Cardiac muscle cell (in vitro differentiated cells and primary cell): Measurements from ENCODE around the gene CCDC197. TPM values are rescaled to one million over a fixed set of nuclear protein-coding genes. Genes with fewer than 3 reads are reported as not detected.

Experiments
- DNase-seq, 2 donors: peaks; one replicate each; pipeline versions ENCODE4 v3.0.0 to v3.0.0-alpha.2; 2010 to 2017; ENCODE audit warnings: low read depth in 1 of 2, low spot score in 1 of 2
- H3K27ac ChIP-seq: fragments of 200-600 bp; sonication (generic); 2 replicates; pipeline ENCODE4 v1.5.1; 2016
- H3K27me3 ChIP-seq: fragments of 200-600 bp; sonication (generic); 2 replicates; pipeline ENCODE4 v1.6.0; 2016; ENCODE audit warnings: control low read depth
- H3K36me3 ChIP-seq: fragments of 200-600 bp; sonication (generic); 2 replicates; pipeline ENCODE4 v1.5.1; 2016; ENCODE audit warnings: control low read depth
- H3K4me1 ChIP-seq: fragments of 200-600 bp; sonication (generic); 2 replicates; pipeline ENCODE4 v1.8.1; 2017; ENCODE audit warnings: low read depth, mild to moderate bottlenecking, mixed run types
- H3K4me3 ChIP-seq: fragments of 200-600 bp; sonication (generic); 2 replicates; pipeline ENCODE4 v1.5.1; 2016; ENCODE audit warnings: mild to moderate bottlenecking
- H3K9me3 ChIP-seq: fragments of 200-600 bp; sonication (generic); 2 replicates; pipeline ENCODE4 v1.5.1; 2017; ENCODE audit warnings: low read depth, mild to moderate bottlenecking, control low read depth
- polyA plus RNA-seq: library from polyadenylated mRNA; unstranded; fragments of >200 nt; fragmentation: Nextera tagmentation; extraction: Ambion mirVana; gene quantifications from 2 replicates; pipeline ENCODE4 v1.2.1, GENCODE V29; 2016
- total RNA-seq: library from RNA; depleted of rRNA; stranded (reverse); fragments of >200 nt; gene quantifications from 2 replicates; pipeline ENCODE4 v1.2.3, GENCODE V29; 2016
- TF ChIP-seq, protein P1 (sequence below): IDR thresholded peaks from 2 replicates; pipeline ENCODE4 v1.5.1; 2012; ENCODE audit warnings: low read depth, mild to moderate bottlenecking, low read length

Gene CCDC197
- total and polyA plus RNA-seq, 2 experiments from 2014 or later, result not detected

DNA sequence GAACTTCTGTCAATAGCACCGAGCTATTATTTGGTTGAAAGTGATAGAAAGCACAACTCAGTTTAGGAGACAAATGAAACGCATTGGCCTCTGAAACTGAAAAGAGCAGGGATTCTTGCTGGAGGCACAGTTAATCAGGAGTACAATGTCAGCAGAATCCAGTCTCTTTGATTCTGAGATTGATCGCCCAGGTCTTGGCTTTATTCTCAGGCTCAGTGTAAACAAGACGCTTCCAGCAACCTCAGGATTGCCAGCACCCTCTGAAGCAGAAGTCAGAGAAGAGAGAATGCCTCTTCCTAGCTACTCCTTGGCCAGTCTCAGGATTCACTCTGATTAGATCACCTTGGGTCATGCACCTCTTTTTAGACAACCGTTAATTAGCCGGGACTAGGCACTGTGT lies 17.3 kb downstream of the CCDC197 start:
- Histone ChIP-seq H3K9me3 (no peaks in the 10 kb centered on the region), H3K4me3 (no peak overlapping the region), H3K27ac (no peak overlapping the region), H3K4me1 (peaks cover 10% of the 10 kb centered on the region), H3K36me3 (no peaks in the 10 kb centered on the region), H3K27me3 (no peaks in the 10 kb centered on the region)
- TF ChIP-seq, protein P1, sequence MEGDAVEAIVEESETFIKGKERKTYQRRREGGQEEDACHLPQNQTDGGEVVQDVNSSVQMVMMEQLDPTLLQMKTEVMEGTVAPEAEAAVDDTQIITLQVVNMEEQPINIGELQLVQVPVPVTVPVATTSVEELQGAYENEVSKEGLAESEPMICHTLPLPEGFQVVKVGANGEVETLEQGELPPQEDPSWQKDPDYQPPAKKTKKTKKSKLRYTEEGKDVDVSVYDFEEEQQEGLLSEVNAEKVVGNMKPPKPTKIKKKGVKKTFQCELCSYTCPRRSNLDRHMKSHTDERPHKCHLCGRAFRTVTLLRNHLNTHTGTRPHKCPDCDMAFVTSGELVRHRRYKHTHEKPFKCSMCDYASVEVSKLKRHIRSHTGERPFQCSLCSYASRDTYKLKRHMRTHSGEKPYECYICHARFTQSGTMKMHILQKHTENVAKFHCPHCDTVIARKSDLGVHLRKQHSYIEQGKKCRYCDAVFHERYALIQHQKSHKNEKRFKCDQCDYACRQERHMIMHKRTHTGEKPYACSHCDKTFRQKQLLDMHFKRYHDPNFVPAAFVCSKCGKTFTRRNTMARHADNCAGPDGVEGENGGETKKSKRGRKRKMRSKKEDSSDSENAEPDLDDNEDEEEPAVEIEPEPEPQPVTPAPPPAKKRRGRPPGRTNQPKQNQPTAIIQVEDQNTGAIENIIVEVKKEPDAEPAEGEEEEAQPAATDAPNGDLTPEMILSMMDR, result no peak
- no peak for DNase-seq

DNA sequence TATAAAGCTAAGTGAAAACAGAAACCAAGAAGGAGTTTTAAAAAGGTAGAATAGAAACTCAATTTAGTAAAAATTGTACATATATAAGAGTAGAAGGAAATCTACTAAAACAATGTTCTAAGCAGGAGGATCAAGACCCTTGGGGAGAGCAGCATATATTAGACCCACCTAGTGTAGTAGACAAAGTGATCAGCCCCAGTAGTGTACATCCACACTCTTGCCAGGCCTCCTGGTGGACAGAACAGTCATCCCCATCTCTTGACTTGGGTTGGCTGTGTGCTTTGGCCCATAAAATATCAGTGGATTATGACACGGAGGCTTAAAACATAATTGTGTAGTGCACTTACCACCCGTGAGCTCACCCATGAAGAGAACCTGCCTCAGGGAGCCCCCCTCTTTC lies 18.1 kb downstream of the CCDC197 start:
- TF ChIP-seq, protein P1, result no peak
- Histone ChIP-seq H3K9me3 (no peaks in the 10 kb centered on the region), H3K36me3 (no peaks in the 10 kb centered on the region), H3K4me3 (no peak overlapping the region), H3K27ac (no peak overlapping the region), H3K27me3 (no peaks in the 10 kb centered on the region), H3K4me1 (peaks cover 7% of the 10 kb centered on the region)
- DNase-seq, result no peak

DNA sequence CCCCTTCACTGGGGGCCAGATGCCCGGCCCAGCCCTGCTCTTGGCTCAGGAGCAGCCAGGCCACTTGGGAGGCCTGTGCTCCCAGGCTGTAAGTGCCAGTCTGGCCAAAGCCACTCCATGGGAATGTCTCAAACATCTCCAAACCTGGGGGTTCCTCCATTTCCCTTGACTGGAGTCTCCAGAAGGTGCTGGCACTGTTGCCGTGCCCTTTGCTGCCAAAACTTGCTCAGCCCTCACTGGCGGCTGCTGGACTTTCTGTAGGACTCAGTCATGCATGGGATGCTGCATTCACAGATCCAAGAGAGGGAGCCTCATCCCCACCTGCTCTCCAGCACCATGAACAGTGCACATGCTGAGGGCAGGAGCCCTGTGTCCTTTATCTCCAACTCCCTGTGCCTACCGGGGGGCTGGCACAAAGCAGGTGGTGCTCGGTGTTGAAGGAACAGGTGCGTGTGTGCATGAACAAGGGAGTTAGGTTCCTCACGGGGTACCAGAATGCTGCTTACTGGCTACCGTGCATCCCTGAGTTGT lies 19.4 kb downstream of the CCDC197 start:
- peaks cover 7% of the 10 kb centered on the region for H3K4me1 ChIP-seq
- H3K9me3 ChIP-seq, result no peaks in the 10 kb centered on the region
- no peak for DNase-seq
- H3K4me3 ChIP-seq, result no peak overlapping the region
- H3K27ac ChIP-seq, result no peak overlapping the region
- TF ChIP-seq, protein P1, result no peak
- H3K27me3 ChIP-seq, result no peaks in the 10 kb centered on the region
- H3K36me3 ChIP-seq, result no peaks in the 10 kb centered on the region

DNA sequence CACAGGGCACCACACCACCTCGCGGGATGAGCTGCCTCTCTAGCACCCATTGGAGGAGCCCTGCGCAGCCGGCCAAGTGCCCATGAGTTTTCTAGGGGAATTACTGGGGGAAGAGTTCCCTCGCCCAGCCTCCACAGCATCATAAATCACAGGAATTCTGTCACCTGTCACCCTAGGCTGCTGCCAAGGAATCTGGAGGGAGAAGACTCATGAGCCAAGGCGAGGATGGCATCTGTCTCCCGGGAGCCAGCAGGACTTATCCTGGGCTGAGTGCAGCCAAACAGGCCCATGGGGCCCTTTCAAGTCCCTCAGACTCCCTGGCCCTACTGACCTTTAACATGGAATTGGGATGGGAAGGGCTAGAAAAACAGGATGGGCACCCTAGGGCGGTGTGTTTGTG lies 21.2 kb downstream of the CCDC197 start:
- DNase-seq, result no peak
- TF ChIP-seq, protein P1, result no peak
- Histone ChIP-seq H3K4me1 (peaks cover 16% of the 10 kb centered on the region), H3K27ac (no peak overlapping the region), H3K27me3 (no peaks in the 10 kb centered on the region), H3K36me3 (no peaks in the 10 kb centered on the region), H3K9me3 (no peaks in the 10 kb centered on the region), H3K4me3 (no peak overlapping the region)

GRCh38 chr14:94019329-94019728 lies 22.2 kb downstream of the CCDC197 start:
- Histone ChIP-seq H3K36me3 (no peaks in the 10 kb centered on the region), H3K4me3 (no peak overlapping the region), H3K4me1 (peaks cover 16% of the 10 kb centered on the region), H3K9me3 (no peaks in the 10 kb centered on the region), H3K27ac (no peak overlapping the region), H3K27me3 (no peaks in the 10 kb centered on the region)
- TF ChIP-seq, protein P1, result no peak
- DNase-seq, result no peak

- Histone ChIP-seq H3K4me1 (peaks cover 16% of the 10 kb centered on the region), H3K4me3 (no peak overlapping the region)
- TF ChIP-seq, protein P1, result no peak
Measured at GRCh38 chr14:94020267-94020666, 23.2 kb downstream of the CCDC197 start.

More at GRCh38 chr14:94020267-94020666, 23.2 kb downstream of the CCDC197 start:
- no peaks in the 10 kb centered on the region for H3K36me3 ChIP-seq
- no peak overlapping the region for H3K27ac ChIP-seq
- no peaks in the 10 kb centered on the region for H3K9me3 ChIP-seq
- H3K27me3 ChIP-seq, result no peaks in the 10 kb centered on the region
- no peak for DNase-seq
